ENCODE data around the gene MED14. TPM values are rescaled to one million over a fixed set of nuclear protein-coding genes. Genes with fewer than 3 reads are reported as not detected.
"Not testable (repeated sequence)": the region's sequence is repeated elsewhere in the genome, so short reads cannot be mapped to it uniquely, and the experiment has no call there.

MED14 gene
- total RNA-seq, 1 donor from 2014 or later, result 20.3 TPM

DNA sequence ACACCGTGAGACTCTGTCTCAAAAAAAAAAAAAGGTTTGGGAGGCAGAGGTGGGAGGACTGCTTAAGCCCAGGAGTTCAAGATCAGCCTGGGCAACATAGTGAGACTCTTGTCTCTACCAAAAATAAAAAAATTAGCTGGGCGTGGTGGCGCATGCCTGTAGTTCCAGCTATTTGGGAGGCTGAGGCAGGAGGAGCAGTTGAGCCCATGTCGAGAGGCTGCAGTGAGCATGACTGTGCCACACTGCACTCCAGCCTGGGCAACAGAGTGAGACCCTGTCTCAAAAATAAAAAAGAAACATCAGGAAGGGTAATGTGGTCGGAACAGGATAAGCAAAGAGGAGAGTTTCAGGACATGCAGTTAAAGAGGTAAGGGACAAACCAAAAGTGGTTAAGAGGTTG, 2.8 kb downstream of the MED14 start:
- ATAC-seq; DNase-seq (ENCODE audit: low spot score): not testable (repeated sequence)

DNA sequence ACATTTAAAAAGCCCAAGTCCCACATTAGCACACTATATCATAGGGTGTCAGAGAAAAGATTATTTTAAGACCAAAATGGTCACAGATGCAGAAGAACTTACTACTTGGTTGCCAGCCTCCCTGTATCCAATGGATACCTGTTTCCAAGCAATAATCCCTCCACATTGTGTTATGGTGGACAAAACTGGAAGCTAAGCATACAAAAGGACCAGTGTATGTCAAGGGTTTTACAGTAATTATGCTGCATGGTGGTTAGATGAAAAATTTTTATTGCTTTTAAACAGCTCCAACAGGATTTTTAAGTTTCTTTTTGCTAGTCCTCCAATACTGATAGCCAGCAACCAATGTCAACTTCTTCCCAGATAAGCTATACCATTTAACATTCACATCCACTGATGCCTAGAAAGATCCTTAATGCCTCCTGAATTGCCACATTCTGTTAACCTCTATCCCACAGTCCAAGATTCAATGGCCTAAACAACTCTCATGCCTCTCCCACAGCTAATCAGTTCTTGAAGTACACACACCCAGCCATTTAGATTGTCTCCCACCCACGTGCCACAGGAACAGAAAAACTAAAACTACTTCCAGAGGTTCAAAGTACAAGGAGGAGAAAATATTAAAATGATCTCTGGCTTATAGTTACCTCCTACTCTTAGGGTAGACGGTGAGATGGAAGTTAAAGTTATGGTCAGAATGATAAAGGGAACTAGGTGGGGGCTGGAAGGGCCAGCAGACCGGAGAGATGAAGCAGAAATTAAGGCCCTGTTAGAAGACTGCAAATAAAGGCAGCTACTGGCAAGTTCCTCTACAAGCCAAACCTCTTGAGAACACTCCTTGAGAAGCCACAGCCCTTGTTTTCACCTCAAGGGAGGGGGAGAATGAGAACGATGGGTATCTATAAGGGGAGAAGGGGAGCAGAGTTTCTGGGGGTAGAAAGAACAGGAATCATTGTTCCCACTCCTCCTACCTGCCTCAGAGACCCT, 5.5 kb downstream of the MED14 start:
- no peak for DNase-seq (ENCODE audit: low spot score)
- ATAC-seq, result peak; percentile 33

DNA sequence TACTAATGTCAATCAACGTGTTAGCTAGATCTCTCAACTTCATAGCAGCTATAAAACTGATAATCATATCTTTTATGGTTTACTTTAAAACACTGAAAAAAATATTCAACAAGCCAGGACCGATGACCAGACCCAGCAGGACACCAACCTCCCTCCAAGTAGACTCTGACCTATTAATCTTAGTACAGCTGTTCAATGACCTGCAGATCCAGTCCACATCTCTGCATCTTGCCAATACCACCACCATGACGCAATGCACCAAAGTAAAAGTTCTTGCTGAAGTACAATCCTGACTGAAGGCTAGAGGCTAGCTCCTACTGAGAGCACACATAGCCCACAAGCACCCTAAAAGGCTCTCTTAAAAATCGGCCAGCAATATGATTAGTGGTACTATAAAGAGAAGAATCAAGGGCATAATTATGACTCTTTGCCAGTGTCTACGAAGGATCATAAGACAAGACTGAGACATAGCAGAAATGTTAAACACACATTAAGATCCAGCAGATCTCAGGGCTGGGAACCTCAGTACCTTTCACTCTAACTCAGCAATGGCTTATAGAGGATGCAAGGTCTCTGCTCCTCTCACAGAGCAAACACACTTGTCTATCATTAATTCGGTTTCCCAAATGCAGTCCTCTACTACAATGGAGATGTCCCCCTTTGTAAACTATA, 7.6 kb downstream of the MED14 start:
- DNase-seq (ENCODE audit: low spot score) (peak; percentile 74), ATAC-seq (peak; percentile 94)

- no peak for DNase-seq (ENCODE audit: low spot score)
- ATAC-seq, result peak; percentile 24
These were observed 8.2 kb downstream of the MED14 start for GRCh38 chrX:40727093-40727492.

DNA sequence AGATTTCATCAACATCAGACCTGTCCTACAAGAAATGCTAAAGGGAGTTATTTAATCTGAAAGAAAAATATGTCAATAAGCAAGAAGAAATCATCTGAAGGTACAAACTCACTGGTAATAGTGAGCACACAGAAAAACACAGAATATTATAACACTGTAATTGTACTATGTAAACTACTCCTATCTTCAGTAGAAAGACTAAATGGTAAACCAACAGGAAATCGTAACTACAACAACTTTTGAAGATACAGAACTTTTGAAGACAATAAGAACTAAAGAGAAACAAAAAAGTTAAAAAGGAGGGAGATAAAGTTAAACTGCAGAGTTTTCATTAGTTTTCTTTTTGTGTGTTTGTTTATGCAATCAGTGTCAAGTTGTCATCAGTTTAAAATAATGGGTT, 12.4 kb downstream of the MED14 start:
- no peak for DNase-seq (ENCODE audit: low spot score)
- no peak for ATAC-seq

DNA sequence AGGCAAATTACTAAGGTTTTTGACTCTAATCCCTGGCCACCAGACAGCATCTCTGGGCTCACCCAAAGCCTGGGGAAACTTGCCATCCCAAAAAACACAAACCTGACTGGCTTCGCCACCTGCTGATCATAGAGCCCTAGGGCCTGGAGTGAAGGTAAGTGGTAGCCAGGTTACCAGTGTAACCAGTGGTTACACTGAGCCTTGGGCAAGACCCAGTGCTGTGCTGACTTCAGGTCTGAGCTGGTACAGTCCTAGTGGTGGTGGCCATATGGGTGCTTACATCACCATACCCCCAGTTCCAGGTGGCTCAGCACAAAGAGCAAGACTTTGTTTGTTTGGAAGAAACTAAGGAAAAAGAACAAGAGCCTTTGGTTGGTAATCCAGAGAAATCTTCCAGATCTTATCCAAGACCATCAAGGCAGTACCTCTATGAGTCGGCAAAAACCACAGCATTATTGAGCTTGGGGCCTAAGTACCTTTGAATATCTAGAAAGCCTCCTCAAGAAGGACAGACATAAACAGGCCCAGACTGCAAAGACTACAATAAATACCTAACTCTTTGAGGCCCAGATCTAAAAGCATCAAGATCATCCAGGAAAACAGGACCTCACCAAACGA, 13.7 kb downstream of the MED14 start:
- no peak for ATAC-seq
- no peak for DNase-seq (ENCODE audit: low spot score)

GRCh38 chrX:40720792-40721191, 14.6 kb downstream of the MED14 start:
- no peak for DNase-seq (ENCODE audit: low spot score)
- peak; percentile 25 for ATAC-seq

GRCh38 chrX:40720339-40720738, 15.0 kb downstream of the MED14 start:
- ATAC-seq, result peak; percentile 59
- no peak for DNase-seq (ENCODE audit: low spot score)

DNA sequence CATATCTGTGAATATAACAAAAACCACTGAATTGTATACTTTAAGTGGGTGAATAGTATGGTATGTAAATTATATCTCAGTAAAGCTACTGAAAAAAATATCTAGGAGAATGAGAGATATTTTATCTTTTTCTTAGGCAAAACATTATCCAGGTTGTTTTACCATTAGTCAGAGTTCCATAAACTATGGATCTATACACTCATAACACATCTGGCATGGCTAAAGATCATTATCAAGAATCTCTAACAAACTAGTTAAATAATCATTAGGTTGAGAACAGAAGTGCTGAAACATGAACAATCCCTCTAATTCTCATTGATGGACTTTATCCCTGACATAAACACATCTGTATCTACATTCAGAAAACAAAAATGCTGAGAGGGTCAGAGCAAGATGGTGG, 15.6 kb downstream of the MED14 start:
- DNase-seq (ENCODE audit: low spot score) (no peak), ATAC-seq (no peak)

GRCh38 chrX:40719218-40719617, 16.1 kb downstream of the MED14 start:
- ATAC-seq, result no peak
- DNase-seq (ENCODE audit: low spot score), result no peak

- ATAC-seq (no peak), DNase-seq (ENCODE audit: low spot score) (no peak)
These were observed 25.9 kb downstream of the MED14 start for GRCh38 chrX:40709395-40709794.

GRCh38 chrX:40705658-40706312, 29.6 kb downstream of the MED14 start:
- DNase-seq (ENCODE audit: low spot score) (no peak), ATAC-seq (peak; percentile 88)

GRCh38 chrX:40700640-40701342, 34.6 kb downstream of the MED14 start:
- no peak for ATAC-seq
- DNase-seq (ENCODE audit: low spot score), result no peak

DNA sequence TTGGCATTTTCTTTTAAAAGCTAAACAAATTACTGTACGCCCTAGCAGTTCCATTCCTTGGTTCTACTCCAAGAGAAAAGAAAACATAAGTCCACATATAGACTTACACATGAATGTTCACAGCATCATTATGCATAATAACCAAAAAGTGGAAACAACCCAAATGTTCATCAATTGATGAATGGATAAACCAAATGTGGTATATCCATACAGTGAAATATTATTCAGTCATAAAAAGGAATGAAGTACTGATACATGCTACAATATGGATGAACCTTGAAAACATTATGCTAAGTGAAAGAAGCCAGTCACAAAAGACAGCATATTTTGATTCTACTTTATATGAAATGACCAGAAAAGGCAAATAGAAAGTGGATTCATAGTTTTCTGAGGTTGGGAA, 36.5 kb downstream of the MED14 start:
- ATAC-seq (no peak), DNase-seq (ENCODE audit: low spot score) (no peak)

DNA sequence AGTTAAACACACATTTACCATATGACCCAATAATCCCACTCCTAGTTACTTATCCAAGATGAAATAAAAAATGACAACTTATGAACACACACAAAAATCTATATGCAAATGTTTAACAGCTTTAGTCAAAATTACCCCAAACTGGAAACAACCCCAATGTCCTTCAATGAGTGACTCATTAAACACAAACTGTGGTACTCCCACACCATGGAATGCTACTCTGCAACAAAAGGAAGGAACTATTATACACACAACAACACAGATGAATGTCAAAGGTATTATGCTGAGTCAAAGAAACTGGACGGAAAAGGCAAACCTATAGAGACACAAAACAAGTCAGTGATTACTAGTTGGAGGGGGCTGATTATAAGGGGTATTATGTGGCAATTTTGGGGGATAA, 40.5 kb downstream of the MED14 start:
- DNase-seq (ENCODE audit: low spot score) (no peak), ATAC-seq (no peak)

GRCh38 chrX:40688929-40689328, 46.4 kb downstream of the MED14 start:
- DNase-seq (ENCODE audit: low spot score) (no peak), ATAC-seq (no peak)

DNA sequence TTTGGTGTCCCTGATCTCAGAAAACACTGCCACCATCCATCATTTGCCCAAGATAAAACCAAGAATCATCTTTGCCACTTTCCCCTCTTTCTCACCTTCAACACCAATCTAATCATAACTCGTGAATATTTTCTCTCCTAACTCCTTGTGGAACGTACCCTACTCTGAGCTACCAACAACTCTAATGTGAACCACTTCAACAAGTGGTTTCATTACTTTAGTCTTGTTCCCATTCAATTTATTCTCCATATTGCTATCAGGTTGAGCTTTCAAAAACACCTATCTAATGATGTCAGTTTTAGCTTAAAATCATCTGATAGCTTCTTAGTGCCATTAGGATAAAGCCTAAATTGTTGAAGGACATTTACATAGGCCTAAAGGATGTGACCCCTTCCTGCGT, 48.2 kb downstream of the MED14 start:
- no peak for ATAC-seq

GRCh38 chrX:40685362-40685918, 49.9 kb downstream of the MED14 start:
- DNase-seq (ENCODE audit: low spot score) (no peak), ATAC-seq (no peak)

More for the DNA sequence above, 48.2 kb downstream of the MED14 start:
- DNase-seq (ENCODE audit: low spot score), result no peak

- DNase-seq (ENCODE audit: low spot score) (no peak), ATAC-seq (no peak)
These were observed 51.2 kb downstream of the MED14 start for GRCh38 chrX:40684092-40684491.

- DNase-seq (ENCODE audit: low spot score), result no peak
- ATAC-seq, result no peak
These were observed 52.1 kb downstream of the MED14 start for GRCh38 chrX:40683245-40683644.

Measured in left lobe of liver (tissue), 2 donors.